GM15510 (cell line): Measurements from ENCODE around the gene GABRA4.

Experiments used
- POLR2A ChIP-seq: IDR thresholded peaks from 3 replicates; pipeline ENCODE4 v1.6.1; 2011; ENCODE audit warnings: borderline replicate concordance; ENCODE audit not compliant: insufficient read length; ENCODE audit errors: extremely low read depth

GABRA4 gene

GRCh38 chr4:46993075-46994006 lies at the start of gene GABRA4:
TSS of gene GABRA4 (minus strand) at chr4:46993581. CDS start at chr4:46993424, 157 bp downstream.
- no peak for TF ChIP-seq POLR2A

- no peak for TF ChIP-seq POLR2A
These were observed 47.4 kb upstream of the GABRA4 start for GRCh38 chr4:47040828-47041227.

DNA sequence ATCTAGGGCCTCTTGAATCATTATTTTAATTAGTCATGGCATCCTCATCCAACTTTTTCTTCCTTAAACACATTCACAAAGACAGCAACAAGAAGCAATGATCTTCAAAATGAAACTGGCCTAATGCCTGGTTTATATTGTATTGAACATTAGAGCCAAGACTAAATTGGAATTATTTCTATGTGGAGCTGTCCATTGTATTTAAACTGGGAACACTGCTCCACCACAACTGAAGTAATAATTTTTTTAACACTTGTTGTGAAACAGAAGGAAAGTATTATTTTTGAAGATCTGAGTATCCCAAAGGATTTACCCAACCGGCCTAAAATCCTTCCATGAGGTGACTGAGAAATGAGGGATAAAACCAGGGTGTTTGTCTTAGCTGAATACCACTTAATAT lies 44.9 kb upstream of the GABRA4 start:
- no peak for TF ChIP-seq POLR2A

GRCh38 chr4:47032405-47033106 lies 39.2 kb upstream of the GABRA4 start:
- TF ChIP-seq POLR2A: no peak

DNA sequence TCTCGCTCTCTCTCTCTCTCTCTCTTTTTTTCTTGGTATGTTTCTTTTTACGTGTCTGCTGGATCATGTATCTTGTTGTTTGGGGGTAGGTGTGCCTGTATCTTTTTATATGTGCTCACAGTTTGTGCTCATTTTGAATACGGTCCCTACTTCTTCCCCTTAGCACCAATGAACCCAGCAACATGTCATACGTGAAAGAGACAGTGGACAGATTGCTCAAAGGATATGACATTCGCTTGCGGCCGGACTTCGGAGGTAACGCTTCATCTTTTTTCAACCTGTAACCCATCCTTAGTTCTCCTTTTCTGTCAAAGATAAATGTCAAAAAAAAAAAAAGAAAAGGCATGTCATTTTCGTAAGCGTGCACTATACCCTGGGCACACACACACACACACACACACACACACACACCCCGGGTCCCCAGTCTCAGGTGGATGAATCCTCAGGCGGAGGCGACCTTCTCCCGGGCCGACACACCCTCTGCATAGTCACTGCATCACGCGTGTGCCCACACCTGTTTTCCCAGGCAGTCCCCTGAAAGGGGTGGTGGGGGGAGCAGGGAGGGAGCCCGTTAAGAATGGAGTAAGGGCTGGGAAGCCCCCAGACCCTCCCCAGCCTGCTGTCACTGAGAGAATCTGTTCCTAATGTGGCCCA lies 38.5 kb upstream of the GABRA4 start:
- TF ChIP-seq POLR2A: no peak

DNA sequence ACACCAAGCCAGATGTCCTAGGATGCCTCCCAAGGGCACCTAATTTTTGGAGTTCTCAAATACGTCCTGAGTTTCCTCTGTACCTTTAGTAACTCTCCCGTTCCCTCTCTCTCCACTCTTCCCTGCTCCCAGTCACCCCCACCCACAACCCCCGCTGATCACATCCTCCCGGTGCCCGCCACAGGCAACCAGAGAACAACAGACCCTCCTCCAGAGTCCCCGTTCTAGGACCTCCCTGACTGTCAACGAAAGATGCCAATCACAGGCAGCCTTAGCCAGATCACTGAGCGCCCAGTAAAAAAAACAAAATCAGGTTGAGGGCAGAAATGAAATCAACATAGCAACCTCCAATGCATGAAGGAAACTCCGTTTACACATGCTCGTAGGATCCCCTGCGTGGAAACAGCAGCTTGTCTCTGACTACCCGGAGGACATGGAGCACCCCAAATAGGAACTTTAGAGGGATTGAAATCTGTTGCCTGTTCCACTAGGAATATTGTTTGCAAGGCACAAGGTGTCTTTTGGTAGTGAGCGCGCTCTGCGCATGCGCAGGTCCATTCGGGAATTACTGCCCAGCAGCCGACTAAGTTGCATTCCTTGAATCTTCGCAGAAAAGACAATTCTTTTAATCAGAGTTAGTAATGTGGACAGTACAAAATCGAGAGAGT lies 37.8 kb upstream of the GABRA4 start, which contains the start of gene GABRB1:
GABRB1 (plus strand) TSS at position 557 of the 668 bp plus-strand sequence.
- no peak for TF ChIP-seq POLR2A

GRCh38 chr4:47017494-47017893 lies 24.1 kb upstream of the GABRA4 start:
- TF ChIP-seq POLR2A: no peak

- no peak for TF ChIP-seq POLR2A
These were observed 23.7 kb upstream of the GABRA4 start for GRCh38 chr4:47017081-47017480.

- TF ChIP-seq POLR2A: no peak
These were observed 20.0 kb upstream of the GABRA4 start for GRCh38 chr4:47013373-47013772.

DNA sequence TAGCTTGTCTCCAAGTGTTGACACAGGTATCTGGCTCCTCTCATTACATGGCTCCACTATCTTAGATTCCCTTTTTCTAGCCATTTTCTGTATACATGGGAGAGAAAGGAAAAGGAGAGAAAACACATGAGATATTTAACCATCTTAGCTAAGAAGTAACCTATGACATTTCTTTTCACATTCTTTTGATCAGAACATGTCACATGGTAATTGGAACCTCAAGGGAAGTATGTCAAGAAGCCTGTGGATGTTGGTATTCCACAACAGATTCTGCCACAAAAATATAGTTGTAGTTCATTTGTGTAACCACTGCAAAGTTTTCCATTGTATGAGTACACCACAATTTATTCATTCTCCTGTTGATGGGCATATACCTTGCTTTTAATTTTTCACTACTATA lies 19.3 kb upstream of the GABRA4 start:
- no peak for TF ChIP-seq POLR2A

GRCh38 chr4:47010912-47011446 lies 17.6 kb upstream of the GABRA4 start:
- no peak for TF ChIP-seq POLR2A

GRCh38 chr4:47010347-47010911 lies 17.0 kb upstream of the GABRA4 start:
- no peak for TF ChIP-seq POLR2A

DNA sequence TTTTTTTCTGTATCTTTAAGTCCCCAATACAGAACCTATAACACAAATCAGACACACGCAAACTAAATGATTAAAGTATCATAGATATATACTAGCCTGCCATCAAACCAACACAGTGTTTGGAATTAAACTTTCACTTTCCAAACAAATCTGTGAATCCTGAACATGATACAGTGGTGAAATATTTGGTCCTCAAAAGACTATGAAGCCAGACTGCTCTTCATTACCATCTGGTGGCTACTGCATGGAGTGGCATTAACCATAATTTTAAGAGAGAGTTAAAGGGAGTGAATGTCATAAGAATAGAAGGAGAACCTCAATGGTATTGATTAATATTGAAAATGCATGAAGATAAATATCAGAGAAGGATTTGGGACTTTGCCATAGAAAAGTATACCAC lies 9.2 kb upstream of the GABRA4 start:
- TF ChIP-seq POLR2A: no peak

- no peak for TF ChIP-seq POLR2A
These were observed 7.0 kb upstream of the GABRA4 start for GRCh38 chr4:47000406-47000805.
